Measurements from ENCODE around the gene GPR35.
"Not testable (repeated sequence)": the region's sequence is repeated elsewhere in the genome, so short reads cannot be mapped to it uniquely, and the experiment has no call there.

The GPR35 gene

DNA sequence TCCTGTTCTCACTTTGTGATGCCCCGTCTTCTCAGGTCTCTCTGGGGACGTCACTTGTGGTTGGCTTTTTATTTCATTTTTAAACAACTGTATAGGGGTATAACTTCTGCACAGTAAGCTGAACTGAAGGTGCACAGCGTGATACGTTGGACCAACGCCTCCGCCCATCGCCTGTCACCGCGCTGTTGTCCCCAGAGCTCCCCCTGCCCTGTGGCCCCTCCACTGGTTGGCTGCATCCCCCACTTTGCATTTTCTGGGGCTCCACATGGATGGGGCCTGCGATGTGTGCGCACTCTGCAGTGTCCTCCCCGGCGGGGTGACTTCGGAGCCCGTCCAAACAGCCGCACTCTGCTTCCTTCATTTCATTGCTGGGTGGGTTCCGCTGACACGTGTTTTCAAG lies 14.3 kb downstream of the GPR35 start:
- no peak for DNase-seq (ENCODE audit: low read depth)

DNA sequence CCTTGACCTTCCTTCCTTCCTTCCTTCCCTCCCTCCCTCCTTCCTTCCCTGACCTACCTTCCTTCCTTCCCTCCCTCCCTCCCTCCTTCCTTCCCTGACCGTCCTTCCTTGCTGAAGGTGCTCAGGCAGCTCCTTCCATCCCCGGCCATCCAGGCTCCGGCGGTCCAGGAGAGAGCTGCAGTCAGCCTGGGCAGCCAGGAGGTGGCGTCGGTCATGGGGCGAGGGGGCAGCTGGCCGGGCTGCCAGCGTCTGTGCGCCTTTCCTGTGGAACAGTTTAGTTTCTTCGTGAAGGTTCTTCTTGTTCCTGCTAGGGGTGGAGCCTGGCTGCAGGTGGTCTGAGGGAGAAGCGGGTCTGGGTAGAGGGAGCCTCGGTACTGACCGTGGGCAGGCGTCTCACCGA lies 15.7 kb downstream of the GPR35 start:
- no peak for DNase-seq (ENCODE audit: low read depth)

DNA sequence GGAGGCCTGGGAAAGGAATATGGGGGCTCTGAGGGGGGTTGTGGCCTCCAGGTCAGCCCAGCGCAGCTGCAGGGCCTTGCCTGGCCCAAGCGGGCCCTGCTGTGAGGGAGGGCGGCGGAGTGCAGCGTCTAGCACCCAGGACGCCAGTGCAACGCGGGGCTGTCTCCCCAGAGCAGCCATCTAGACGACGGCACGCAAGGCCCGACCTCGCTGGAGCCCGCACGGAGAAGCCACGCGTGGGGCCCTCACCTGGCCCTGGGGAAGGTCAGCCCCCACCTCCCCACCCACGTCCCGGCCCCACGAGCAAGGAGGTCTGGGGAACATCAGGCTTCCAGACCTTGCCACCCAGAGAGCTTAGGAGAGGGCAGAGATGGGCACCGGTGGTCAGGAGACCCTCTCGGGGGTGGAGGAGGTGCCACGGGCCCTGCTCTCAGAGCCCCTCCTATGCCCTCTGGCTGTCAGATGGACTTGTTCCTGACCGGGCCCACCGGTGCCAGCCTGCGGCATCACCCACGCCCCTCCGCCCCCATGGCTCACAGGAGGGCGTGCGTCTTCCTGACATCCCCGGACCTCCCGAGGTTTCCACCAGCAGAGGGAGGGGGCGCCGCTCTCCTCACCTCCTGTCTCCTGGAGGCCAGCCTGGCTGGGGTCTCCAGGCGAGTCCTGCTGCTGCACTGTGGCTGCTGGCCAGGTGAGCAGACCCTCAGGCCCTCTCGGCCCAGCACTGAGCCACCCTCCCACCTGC lies 17.0 kb downstream of the GPR35 start:
- no peak for DNase-seq (ENCODE audit: low read depth)

DNA sequence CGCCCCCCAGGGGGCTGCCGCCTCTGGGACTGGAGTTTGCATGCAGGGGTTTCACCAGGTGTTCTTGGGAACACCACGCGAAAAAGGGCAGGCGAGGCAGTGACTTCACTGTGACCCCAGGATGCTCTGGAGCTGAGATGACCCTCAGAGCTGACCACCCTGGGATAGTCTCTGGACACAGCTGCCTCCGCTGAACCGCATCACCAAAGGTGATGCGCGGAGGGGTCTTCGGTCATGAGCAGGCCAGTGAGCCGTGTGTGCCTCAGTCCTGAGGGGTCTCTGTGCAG lies 17.5 kb downstream of the GPR35 start:
- DNase-seq (ENCODE audit: low read depth) = no peak

DNA sequence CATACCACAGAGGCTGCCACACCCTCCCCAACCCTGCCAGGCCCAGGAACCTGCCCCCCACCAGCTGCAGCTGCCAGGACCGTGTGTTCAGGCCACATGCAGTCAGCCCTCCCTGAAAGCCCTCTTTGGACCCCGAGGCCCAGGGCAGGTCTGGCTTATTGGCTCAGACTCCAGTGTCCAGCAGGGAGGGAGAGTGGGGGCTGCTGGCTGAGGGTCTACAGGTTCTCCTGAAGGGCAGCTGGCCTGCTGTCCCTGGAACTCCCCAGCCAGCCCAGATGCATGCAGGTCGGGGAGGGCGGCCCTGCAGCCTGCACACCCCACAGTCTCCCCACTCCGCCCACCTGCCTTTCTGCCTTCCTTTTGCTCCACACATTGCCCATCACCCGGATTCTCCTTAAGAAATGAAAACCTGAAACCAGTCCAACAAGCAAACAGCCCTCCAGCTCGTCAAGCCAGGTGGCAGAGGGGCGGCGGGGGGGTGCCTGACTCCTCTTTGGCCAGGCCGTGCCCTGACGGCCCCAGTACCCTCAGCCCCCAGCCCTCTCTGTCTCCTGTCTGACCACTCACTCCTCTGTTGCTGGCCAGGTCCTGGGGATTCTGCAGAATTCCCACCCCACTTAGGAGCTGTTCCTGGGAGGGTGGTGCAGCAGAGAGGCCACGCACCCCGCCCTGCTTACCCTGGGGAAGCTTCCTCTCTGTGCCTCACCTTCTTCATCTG lies 18.0 kb downstream of the GPR35 start:
- no peak for DNase-seq (ENCODE audit: low read depth)

DNA sequence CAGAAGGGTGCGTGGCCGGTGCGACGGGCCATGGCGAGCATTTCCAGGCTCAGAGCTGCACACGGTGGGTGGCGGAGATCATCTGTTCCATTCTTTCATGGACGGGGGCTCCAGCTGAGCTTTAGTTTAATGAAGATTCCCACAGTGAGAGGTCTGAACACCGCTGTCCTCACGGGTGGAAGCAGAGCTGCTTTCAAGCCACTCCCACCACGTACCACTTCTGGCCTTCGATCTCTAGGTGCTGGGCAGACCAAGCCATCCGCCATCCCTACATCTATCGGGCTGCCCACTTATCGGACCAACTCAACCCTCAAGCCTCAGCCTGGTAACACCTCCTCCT lies 18.5 kb downstream of the GPR35 start:
- no peak for DNase-seq (ENCODE audit: low read depth)

DNA sequence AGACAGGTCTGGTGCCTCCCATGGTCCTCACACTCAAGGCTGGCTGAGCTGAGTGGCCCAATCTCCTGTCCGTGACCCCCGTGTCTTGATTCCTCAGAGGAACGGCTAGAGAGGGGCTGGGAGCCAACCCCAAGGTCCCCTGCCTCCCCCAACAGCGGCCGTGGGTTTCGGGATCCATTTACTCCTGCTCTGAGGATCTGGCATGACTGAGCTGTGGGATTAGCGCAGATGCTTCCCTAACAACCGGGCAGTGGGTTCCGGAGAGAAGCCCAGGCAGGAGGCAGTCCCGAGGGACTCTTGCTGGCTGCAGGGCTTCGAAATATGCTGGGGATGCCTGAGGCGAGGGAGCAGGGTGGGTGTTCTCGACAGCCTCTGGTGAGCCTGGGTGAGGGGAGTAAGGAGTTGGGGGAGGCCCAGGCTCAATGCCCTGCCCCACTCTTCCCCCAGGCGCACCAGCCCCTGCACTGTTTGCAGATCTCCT lies 18.9 kb downstream of the GPR35 start:
- no peak for DNase-seq (ENCODE audit: low read depth)

DNA sequence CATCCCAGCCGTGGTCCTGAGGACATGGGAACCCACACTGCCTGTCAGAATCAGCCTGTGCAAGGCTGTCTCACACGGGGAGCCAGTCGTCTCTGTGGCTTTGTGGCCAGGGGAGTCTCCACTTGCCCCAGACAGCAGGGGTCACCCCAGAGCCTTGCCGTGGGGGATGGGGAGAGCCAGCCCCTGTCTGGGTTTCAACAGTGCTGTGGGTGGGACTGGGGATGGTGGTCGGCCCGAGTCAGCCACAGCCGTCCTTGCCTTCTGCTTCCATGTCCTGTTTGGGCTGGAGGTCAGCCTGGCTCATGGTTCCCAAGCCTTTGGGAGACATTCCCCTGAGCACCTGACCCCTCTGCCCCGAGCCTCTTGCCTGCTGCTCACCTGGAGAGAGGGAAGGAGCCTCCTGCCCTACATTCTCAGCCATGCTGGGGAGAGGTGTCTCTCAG lies 19.6 kb downstream of the GPR35 start:
- no peak for DNase-seq (ENCODE audit: low read depth)

DNA sequence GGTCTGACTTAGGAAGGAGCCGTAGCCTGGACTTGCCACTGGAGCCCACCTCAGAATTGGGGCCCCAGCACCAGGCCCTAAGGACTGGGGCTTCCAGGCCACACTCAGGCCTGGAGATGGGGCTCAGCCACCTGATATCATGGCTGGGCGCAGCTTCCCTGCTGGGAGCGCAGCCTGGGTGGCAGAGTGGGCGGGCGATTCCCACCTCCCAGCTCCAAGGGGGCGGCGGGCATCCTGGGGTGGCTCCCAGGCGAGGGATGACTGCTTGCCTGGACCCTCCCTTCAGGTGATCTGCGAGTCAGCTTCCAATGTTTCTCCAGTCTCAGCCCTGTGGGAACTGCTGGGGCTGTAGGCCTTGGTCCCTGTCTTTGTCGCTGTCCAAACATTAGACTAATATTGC lies 20.1 kb downstream of the GPR35 start:
- DNase-seq (ENCODE audit: low read depth) = no peak

DNA sequence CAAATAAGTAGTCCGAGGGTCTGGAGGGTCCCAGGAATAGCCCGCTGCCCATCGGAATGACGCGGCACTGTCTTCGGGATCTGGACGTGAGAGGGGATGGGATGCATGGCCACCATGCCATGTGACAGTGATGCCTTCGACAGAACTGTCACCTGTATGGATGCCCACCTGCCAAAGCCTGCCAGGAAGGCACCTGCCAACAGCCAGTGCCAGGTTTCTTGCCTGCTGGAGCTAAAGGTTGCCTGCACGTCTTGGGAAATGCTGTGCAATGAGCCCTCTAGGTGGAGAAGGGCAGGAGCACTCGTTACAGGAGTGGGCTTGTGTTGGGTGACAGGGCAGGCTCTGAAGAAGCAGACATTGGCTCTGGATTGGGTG lies 20.5 kb downstream of the GPR35 start:
- no peak for DNase-seq (ENCODE audit: low read depth)

DNA sequence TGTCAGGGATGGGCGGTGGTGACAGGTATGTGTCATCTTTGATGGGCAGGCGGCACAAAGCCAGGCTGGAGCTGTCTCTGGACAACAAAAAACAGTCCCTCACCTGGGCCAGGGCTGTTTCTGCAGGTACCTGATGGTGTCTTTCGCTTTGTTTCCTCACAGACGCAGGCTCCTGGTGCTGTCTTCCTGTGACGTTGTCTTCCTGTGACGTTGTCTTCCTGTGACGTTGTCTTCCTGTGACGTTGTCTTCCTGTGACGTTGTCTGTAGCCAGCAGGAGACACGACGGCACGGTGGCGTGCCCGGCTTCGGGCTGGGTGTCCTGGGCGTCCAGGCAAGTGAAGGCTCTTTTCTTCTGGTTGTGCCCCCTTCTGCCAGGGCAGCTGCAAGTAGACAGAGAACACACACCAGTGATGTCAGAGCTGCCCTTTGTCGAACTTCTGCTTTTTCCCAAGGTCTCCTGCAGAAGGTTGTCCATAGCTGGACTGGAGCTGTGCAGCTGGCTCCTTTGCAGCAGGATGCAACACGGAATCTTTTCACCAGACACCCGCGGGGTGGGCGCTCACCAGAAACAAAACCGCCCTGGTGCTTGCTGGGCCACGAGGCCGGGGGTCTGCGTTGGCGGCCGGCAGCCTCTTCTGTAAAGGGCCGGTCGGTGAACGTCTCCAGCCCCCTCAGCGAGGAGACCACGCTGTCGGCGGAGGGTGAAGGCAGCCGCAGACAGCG lies 21.1 kb downstream of the GPR35 start:
- DNase-seq (ENCODE audit: low read depth) = no peak

DNA sequence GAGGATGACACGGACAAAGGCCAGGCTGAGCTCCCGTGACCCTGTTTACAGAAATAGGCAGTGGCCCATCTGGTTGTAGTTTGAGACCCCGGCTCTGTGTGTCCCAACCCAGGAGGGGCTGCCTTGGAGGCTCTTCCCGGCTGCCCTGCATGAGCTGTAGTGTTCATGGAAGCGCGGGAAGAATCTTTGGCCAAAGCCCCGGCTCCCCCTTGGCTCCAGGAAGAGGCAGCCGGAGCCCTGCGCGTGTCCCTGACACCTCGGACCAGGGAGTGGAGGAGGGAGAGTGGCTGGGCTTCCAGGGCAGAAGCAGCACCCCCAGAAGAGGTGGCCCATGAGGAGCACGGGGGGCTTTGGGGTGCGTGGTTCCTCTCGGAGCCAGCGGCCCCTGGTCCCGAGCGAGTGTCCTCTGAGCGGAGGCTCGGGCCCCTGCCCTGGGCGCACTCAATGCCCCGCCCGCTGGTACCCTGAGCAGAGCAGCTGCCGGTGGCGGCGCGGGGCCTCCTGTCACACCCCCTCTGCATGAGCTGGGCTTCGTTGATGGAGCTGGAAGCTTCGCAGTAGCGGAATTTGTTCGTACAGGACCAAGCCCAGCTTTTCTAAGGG lies 21.7 kb downstream of the GPR35 start:
- DNase-seq (ENCODE audit: low read depth) = no peak

DNA sequence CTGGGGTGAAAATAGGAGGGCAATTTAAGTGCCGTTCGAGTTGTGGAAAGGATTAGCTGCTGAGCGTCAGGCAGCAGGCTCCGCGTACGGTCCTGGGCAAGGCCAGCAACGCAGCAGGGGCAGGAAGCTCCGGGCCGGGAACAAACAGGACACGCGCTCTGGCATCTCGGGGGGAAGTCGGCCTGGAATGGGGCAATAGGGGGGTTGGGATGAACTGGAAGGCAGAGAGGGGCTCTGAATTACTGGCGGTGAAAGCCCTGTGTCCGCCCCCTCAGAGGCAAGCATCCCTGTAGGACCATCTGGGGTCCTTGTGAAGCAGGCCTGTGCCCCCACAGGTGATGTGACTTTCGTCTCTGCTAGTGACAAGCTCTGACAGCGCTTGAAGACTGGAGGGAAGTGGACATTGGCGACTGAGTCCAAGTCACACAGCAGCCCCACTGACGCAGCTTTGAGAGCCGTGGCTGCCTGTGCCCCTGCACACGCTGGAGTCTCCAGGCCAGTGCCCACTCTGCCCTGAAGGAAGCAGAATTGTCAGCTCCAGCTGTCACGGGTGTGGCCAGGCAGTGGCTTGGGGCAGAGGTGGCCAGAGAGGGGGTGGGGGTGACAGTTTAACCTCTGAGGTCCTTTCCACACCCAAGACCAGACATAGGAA lies 22.3 kb downstream of the GPR35 start:
- no peak for DNase-seq (ENCODE audit: low read depth)

DNA sequence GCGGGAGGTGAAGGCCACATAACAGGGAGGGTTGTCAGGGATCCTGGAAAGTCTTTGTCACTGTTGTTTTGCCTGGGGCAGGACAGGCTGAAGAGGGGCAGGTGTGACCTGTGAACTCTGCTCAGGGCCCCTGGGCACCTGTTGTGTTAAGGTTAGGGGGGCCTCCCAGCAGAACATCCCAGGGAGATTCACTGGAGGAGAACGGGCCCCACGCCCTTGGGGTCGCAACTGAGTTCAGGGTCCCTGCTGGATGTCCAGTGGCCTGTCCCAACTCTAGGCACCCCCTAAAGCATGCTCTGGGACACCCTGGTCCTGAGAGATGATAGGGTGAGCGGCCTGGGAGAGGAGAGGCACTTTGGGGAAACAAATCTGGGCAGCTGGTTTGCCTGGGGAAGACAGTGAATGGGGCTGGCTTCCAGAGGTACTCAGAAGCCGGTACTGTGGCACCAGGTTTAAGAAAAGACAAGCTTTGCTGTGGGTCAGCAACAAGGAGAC lies 22.9 kb downstream of the GPR35 start:
- no peak for DNase-seq (ENCODE audit: low read depth)

DNA sequence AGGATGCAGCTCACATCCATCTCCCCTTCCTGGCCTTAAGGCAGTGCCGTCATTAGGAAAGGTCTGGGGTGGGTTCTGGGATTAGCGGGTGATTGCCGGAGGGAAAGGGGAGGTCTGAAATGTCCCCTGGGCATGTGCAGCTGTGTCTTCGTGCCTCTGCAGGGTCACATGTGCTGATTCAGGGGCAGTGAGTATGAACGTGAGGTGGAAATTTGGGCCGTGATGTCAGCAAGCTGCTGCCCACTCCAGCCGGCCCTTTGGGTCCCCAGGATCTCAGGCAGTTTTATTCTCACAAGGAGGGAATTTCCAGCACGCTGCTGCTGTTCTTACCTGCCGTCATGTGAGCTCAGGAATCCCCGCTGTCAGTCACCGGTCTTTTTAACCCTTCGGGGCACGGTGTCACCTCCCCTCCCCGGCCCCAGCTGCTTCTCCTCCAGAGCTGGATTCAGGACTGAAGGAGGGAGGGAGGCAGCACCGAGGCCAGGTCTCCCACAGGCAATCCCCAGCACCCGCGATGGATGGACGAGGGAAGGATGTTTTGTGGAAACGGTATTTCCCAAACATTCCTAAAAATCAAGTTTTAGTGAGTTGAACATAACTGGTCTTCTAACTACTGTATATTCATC lies 23.5 kb downstream of the GPR35 start:
- no peak for DNase-seq (ENCODE audit: low read depth)

DNA sequence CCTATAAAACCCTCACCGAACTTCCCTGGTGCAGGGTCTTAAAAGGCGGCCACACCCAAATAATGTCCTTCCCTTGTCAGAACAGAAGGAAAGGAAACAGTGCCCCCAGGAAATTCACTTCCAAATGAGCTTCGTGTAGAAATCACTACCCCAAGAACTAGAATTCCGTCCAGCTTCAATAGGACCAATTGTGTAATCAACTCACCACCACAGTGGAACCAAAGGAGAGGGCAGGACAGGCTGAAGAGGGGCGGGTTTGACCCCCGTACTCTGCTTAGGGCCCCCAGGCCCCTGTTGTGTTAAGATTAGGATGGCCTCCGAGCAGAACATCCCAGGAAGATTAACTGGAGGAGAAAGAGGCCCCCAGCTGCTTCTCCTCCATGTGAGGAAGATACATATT lies 24.1 kb downstream of the GPR35 start:
- no peak for DNase-seq (ENCODE audit: low read depth)

DNA sequence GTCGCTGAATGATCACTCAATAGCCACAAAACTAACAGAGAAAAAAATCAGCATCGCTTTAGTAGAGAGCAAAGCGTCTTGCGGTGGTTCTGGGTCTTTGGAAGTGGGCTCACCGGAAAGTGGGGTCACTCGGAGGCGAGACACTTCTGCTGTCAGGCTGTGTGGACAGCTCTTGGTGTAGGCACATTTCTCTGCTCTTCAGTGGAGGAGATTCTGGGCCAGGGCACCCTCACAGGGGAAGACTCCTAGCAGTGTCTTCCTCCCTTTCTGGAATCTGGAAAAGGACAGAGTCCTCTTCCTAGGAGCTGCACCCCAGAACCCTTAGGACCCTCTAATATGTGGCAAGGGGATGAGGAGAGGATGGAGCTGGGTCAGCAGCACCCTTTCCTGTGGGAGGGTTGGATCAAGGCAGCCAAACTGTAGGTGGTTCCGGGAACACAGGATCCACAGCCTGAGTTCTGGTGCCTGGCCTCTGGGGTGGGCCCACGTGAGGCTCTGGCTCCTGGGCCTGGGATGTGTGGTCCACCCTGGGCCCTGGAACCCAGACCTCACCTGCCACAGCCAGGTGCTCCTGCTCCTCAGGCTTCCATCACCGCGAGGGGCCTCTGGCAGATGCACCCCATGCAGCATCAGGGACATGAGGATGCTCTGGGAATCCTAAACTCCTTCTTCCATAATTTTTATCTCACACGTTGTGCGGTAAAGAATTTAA lies 25.1 kb downstream of the GPR35 start:
- no peak for DNase-seq (ENCODE audit: low read depth)

DNA sequence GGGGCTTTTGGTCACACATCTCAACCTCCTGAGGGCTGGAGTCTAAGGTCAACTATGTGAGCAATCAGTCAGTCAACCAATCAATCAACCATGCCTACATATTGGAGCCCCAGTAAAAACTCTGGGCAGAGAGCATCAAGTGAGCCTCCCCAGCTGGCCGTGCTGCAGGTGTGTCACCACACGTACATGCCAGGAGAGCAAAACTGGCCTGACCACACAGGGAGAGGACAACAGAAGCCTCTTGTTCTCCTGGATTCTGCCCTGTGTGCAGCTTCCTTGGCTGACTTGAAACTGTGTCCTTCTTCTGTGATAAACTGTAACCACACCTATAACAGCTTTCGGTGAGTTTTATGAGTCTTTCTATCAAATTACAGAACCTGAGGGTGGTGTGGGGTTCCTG lies 25.9 kb downstream of the GPR35 start:
- no peak for DNase-seq (ENCODE audit: low read depth)

DNA sequence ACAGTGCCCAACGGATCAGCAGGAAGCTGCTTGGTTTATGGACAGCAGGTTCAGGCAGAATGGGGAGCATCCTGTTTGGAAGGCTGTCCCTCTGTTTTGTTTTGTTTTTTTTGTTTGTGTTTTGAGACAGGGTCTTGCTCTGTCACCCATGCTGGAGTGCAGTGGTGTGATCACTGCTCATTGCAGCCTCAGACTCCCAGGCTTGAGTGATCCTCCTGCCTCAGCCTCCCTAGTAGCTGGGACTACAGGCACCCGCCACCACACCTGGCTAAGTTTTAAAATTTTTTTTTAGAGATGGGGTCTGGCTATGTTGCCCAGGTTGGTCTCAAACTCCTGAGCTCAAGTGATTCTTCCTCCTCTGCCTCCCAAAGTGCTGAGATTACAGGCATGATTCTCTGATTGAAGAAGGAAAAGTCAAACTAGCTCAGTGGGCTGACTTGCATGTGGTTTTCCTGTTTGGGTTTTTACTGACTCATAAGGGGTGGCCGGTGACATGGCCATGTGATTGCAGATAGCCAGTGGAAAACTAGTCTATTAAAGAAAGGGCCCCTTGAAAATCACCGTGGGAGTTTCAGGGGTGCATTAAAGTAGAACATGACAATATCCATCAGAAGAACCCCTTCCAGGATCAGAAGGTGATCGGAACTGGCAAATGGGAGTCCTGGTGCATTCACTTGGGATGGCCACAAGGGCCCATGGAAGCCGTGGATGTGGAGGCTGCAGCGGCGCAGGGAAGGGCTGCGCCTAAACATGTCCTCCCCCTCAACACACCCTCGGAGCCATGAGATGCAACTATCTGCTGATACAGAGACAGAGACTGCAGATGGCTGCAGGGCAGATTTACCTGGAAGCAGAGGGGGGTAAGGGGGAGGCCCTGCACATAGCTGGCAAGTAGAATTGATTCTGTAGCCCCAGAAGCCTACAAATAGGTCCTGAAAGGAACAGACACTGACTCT lies 30.9 kb downstream of the GPR35 start:
- DNase-seq (ENCODE audit: low read depth) = no peak

DNA sequence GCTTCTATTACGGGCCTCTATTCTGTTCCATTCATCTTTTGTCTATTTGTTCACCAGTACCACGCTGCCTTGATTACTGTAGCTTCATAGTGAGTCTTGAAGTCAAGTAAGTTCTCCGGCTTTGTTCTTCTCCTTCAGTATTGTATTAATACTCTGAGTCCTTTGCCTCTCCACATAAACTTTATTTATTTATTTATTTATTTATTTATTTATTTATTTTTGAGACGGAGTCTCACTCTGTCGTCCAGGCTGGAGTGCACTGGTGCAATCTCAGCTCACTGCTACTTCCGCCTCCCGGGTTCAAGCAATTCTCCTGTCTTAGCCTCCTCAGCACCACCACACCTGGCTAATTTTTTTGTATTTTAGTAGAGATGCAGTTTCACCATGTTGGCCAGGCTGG lies 34.6 kb downstream of the GPR35 start:
- DNase-seq (ENCODE audit: low read depth) = not testable (repeated sequence)

Data from activated T-cell treated with anti-CD3 and anti-CD28 coated beads for 24 hours (primary cell).